Measurements from ENCODE around the gene P2RX2. TPM values are rescaled to one million over a fixed set of nuclear protein-coding genes. Genes with fewer than 3 reads are reported as not detected.

The P2RX2 gene
- total and polyA plus RNA-seq, 2 donors (not counting 1 experiment from before 2014, with no cell fraction given) = not detected

- Histone ChIP-seq H3K36me3 (ENCODE audit: control insufficient read depth, insufficient read depth, low read length) (peaks cover 6% of the 10 kb centered on the region), H4K20me1 (ENCODE audit: control insufficient read depth, extremely low read depth, insufficient read depth, low read length) (no peaks in the 10 kb centered on the region), H2AFZ (ENCODE audit: low read length) (no peak overlapping the region), H3K27me3 (ENCODE audit: control insufficient read depth, insufficient read depth, low read length) (no peaks in the 10 kb centered on the region), H3K27ac (ENCODE audit: insufficient read depth, low read length) (no peak overlapping the region), H3K9me3 (ENCODE audit: control insufficient read depth, insufficient read depth, low read depth, low read length) (no peaks in the 10 kb centered on the region), H3K79me2 (ENCODE audit: control insufficient read depth, insufficient read depth, low read length) (no peaks in the 10 kb centered on the region), H3K9ac (ENCODE audit: insufficient read depth, low read length) (no peak overlapping the region), H3K4me1 (ENCODE audit: control insufficient read depth, extremely low read depth, insufficient read depth, low read length) (no peaks in the 10 kb centered on the region), H3K4me2 (ENCODE audit: extremely low read depth, insufficient read depth, low read length) (no peak overlapping the region), H3K4me3 (replicated peaks in 1 of 4; ENCODE audit: control extremely low read depth in 1 of 4, insufficient read depth in 1 of 4, low read depth in 3 of 4, low read length in 4 of 4) (no peak overlapping the region)
- no peak for DNase-seq (ENCODE audit: low read depth in 2 of 2)
- TF ChIP-seq EZH2 (IDR thresholded peaks at IDR 0.05; ENCODE audit: low read length, missing control alignments) = no peak
- TF ChIP-seq, protein P1, sequence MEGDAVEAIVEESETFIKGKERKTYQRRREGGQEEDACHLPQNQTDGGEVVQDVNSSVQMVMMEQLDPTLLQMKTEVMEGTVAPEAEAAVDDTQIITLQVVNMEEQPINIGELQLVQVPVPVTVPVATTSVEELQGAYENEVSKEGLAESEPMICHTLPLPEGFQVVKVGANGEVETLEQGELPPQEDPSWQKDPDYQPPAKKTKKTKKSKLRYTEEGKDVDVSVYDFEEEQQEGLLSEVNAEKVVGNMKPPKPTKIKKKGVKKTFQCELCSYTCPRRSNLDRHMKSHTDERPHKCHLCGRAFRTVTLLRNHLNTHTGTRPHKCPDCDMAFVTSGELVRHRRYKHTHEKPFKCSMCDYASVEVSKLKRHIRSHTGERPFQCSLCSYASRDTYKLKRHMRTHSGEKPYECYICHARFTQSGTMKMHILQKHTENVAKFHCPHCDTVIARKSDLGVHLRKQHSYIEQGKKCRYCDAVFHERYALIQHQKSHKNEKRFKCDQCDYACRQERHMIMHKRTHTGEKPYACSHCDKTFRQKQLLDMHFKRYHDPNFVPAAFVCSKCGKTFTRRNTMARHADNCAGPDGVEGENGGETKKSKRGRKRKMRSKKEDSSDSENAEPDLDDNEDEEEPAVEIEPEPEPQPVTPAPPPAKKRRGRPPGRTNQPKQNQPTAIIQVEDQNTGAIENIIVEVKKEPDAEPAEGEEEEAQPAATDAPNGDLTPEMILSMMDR (conservative IDR thresholded peaks at IDR 0.05 in 1 of 2, IDR thresholded peaks at IDR 0.05 in 1 of 2; ENCODE audit: low read depth in 1 of 2, low read length in 2 of 2) = no peak
These were observed 42.9 kb upstream of the P2RX2 start for GRCh38 chr12:132575661-132576060.

GRCh38 chr12:132576701-132577100 lies 41.9 kb upstream of the P2RX2 start:
- TF ChIP-seq, protein P1 (conservative IDR thresholded peaks at IDR 0.05 in 1 of 2, IDR thresholded peaks at IDR 0.05 in 1 of 2; ENCODE audit: low read depth in 1 of 2, low read length in 2 of 2) = no peak
- no peak for TF ChIP-seq EZH2 (IDR thresholded peaks at IDR 0.05; ENCODE audit: low read length, missing control alignments)
- H3K4me1 ChIP-seq (ENCODE audit: control insufficient read depth, extremely low read depth, insufficient read depth, low read length) = no peaks in the 10 kb centered on the region
- no peak overlapping the region for H3K27ac ChIP-seq (ENCODE audit: insufficient read depth, low read length)
- H3K79me2 ChIP-seq (ENCODE audit: control insufficient read depth, insufficient read depth, low read length) = no peaks in the 10 kb centered on the region
- H4K20me1 ChIP-seq (ENCODE audit: control insufficient read depth, extremely low read depth, insufficient read depth, low read length) = no peaks in the 10 kb centered on the region
- no peak overlapping the region for H3K4me2 ChIP-seq (ENCODE audit: extremely low read depth, insufficient read depth, low read length)
- H3K4me3 ChIP-seq (replicated peaks in 1 of 4; ENCODE audit: control extremely low read depth in 1 of 4, insufficient read depth in 1 of 4, low read depth in 3 of 4, low read length in 4 of 4) = no peak overlapping the region
- H3K36me3 ChIP-seq (ENCODE audit: control insufficient read depth, insufficient read depth, low read length) = peaks cover 6% of the 10 kb centered on the region
- no peaks in the 10 kb centered on the region for H3K9me3 ChIP-seq (ENCODE audit: control insufficient read depth, insufficient read depth, low read depth, low read length)
- no peak overlapping the region for H3K9ac ChIP-seq (ENCODE audit: insufficient read depth, low read length)
- H2AFZ ChIP-seq (ENCODE audit: low read length) = no peak overlapping the region
- no peak for DNase-seq (ENCODE audit: low read depth in 2 of 2)
- no peaks in the 10 kb centered on the region for H3K27me3 ChIP-seq (ENCODE audit: control insufficient read depth, insufficient read depth, low read length)

- Histone ChIP-seq H3K4me2 (ENCODE audit: extremely low read depth, insufficient read depth, low read length) (no peak overlapping the region), H3K79me2 (ENCODE audit: control insufficient read depth, insufficient read depth, low read length) (no peaks in the 10 kb centered on the region), H2AFZ (ENCODE audit: low read length) (no peak overlapping the region), H3K27ac (ENCODE audit: insufficient read depth, low read length) (no peak overlapping the region), H3K36me3 (ENCODE audit: control insufficient read depth, insufficient read depth, low read length) (peaks cover 6% of the 10 kb centered on the region), H4K20me1 (ENCODE audit: control insufficient read depth, extremely low read depth, insufficient read depth, low read length) (no peaks in the 10 kb centered on the region), H3K4me1 (ENCODE audit: control insufficient read depth, extremely low read depth, insufficient read depth, low read length) (no peaks in the 10 kb centered on the region), H3K9me3 (ENCODE audit: control insufficient read depth, insufficient read depth, low read depth, low read length) (no peaks in the 10 kb centered on the region), H3K27me3 (ENCODE audit: control insufficient read depth, insufficient read depth, low read length) (no peaks in the 10 kb centered on the region), H3K4me3 (replicated peaks in 1 of 4; ENCODE audit: control extremely low read depth in 1 of 4, insufficient read depth in 1 of 4, low read depth in 3 of 4, low read length in 4 of 4) (no peak overlapping the region), H3K9ac (ENCODE audit: insufficient read depth, low read length) (no peak overlapping the region)
- DNase-seq (ENCODE audit: low read depth in 2 of 2) = no peak
- TF ChIP-seq, protein P1 (conservative IDR thresholded peaks at IDR 0.05 in 1 of 2, IDR thresholded peaks at IDR 0.05 in 1 of 2; ENCODE audit: low read depth in 1 of 2, low read length in 2 of 2) = no peak
- no peak for TF ChIP-seq EZH2 (IDR thresholded peaks at IDR 0.05; ENCODE audit: low read length, missing control alignments)
These were observed 41.2 kb upstream of the P2RX2 start for GRCh38 chr12:132577191-132577920.

All from fibroblast of lung (primary cell).